Panc1 (cell line): ENCODE measurements around the gene DCAF6. TPM values are rescaled to one million over a fixed set of nuclear protein-coding genes. Genes with fewer than 3 reads are reported as not detected.

ENCODE experiments used
- ATAC-seq: fragments of 200-7000 bp; cut with Tn5 transposase; 2 replicates; pipeline ENCODE4 v1.9.1; 2020; ENCODE audit warnings: mild to moderate bottlenecking, moderate library complexity
- BruUV-seq: library from RNA; stranded (reverse); fragments of 400-500 nt; replicated peaks from 2 replicates; lab custom pipeline; 2021; lab: Mats Ljungman, UMichigan
- CTCF ChIA-PET: fragments of 300-600 bp; sonication (Branson Sonifier 250); formaldehyde crosslinking; loops from one replicate; lab custom pipeline; 2022; ENCODE audit warnings: antibody characterized with exemption; lab: Charles Lee
- POLR2A ChIA-PET: fragments of 300-600 bp; sonication (Branson Sonifier 250); formaldehyde crosslinking; loops from one replicate; lab custom pipeline; 2022; ENCODE audit warnings: antibody characterized with exemption; lab: Charles Lee
- DNase-seq: peaks from one replicate; pipeline ENCODE4 v3.0.0-alpha.2; 2010; ENCODE audit warnings: low read depth, low spot score
- H3K27ac ChIP-seq: 2 replicates; pipeline ENCODE4 v1.5.1; 2011; ENCODE audit warnings: mild to moderate bottlenecking, low read length, inconsistent platforms
- H3K27me3 ChIP-seq: fragments of 200-500 bp; sonication (Bioruptor generic); 2 replicates; pipeline ENCODE4 v1.6.0; 2014; ENCODE audit warnings: low read length, inconsistent platforms; ENCODE audit not compliant: control insufficient read depth, insufficient read depth
- H3K36me3 ChIP-seq: fragments of 200-500 bp; sonication (Bioruptor generic); 2 replicates; pipeline ENCODE4 v1.5.1; 2014; ENCODE audit warnings: inconsistent platforms, mild to moderate bottlenecking, low read length, moderate library complexity; ENCODE audit not compliant: control insufficient read depth, insufficient read depth
- H3K4me1 ChIP-seq: 2 replicates; pipeline ENCODE4 v1.5.1; 2011; ENCODE audit warnings: inconsistent platforms, mild to moderate bottlenecking, low read length, moderate library complexity; ENCODE audit not compliant: control insufficient read depth, insufficient read depth
- H3K4me3 ChIP-seq, 2 experiments: 2 replicates each; pipeline ENCODE4 v1.5.1; 2011 to 2012; ENCODE audit warnings: low read depth in 2 of 2, low read length in 2 of 2, mild to moderate bottlenecking in 2 of 2, inconsistent platforms in 1 of 2, moderate library complexity in 1 of 2
- H3K9me3 ChIP-seq: fragments of 200-500 bp; sonication (Bioruptor generic); 2 replicates; pipeline ENCODE4 v1.5.1; 2014; ENCODE audit warnings: low read depth, mild to moderate bottlenecking, inconsistent platforms, low read length, moderate library complexity; ENCODE audit not compliant: control insufficient read depth, insufficient read depth
- CTCF ChIP-seq: fragments of 450-650 bp; IDR thresholded peaks from 2 replicates; pipeline ENCODE4 v1.5.1; 2017; ENCODE audit warnings: mild to moderate bottlenecking
- POLR2AphosphoS5 ChIP-seq: IDR thresholded peaks from 2 replicates; pipeline ENCODE4 v1.6.1; 2012; ENCODE audit warnings: mild to moderate bottlenecking, low read depth, low read length, moderate library complexity
- REST ChIP-seq, 2 experiments: IDR thresholded peaks; 2 replicates each; pipeline ENCODE4 v1.6.1; 2011 to 2012; ENCODE audit warnings: low read depth in 2 of 2, control low read depth in 1 of 2, low read length in 1 of 2, mild to moderate bottlenecking in 1 of 2, moderate library complexity in 1 of 2; ENCODE audit not compliant: insufficient read depth in 1 of 2
- SIN3A ChIP-seq: IDR thresholded peaks from 2 replicates; pipeline ENCODE4 v1.6.1; 2012; ENCODE audit warnings: low read depth, mild to moderate bottlenecking, low read length, moderate library complexity, borderline replicate concordance; ENCODE audit not compliant: insufficient read depth
- TCF7L2 ChIP-seq: IDR thresholded peaks from 2 replicates; pipeline ENCODE4 v1.6.1; 2011; ENCODE audit warnings: mild to moderate bottlenecking, low read depth, low read length, inconsistent platforms
- in situ Hi-C: cut with HindIII; loops from 2 replicates; pipeline ENCODE4 v1.10.0; 2016; ENCODE audit warnings: low sequenced_read_pairs, low pct_unique_long_range_greater_than_20kb
- intact Hi-C: fragments of 100-400 bp; cut with micrococcal nuclease; formaldehyde crosslinking; loops from one replicate; pipeline ENCODE4 v1.10.0; 2022; ENCODE audit not compliant: unreplicated experiment
- microRNA-seq: library from miRNA; unstranded; fragments of <30 nt; microRNA quantifications from one replicate; pipeline ENCODE4 v1.1.0, GENCODE V29; 2020; ENCODE audit not compliant: unreplicated experiment
- total RNA-seq: library from RNA; stranded (reverse); gene quantifications from one replicate; pipeline ENCODE4 v1.2.1, GENCODE V29; 2021; ENCODE audit not compliant: unreplicated experiment

DCAF6 gene
- total RNA-seq, 1 experiment from 2014 or later: 67.7 TPM

- Histone ChIP-seq H3K9me3 (no peaks in the 10 kb centered on the region), H3K36me3 (no peaks in the 10 kb centered on the region), H3K27ac (no peak overlapping the region), H3K4me1 (no peaks in the 10 kb centered on the region), H3K4me3 (no peak overlapping the region), H3K27me3 (no peaks in the 10 kb centered on the region)
- CTCF ChIA-PET: no interaction called here
- no peak for ATAC-seq
- in situ Hi-C loops (no loop called here), intact Hi-C loops (no loop called here)
- TF ChIP-seq TCF7L2 (no peak), SIN3A (no peak), REST (IDR thresholded peaks at IDR 0.05; ENCODE audit: insufficient read depth in 1 of 2, low read depth in 2 of 2, low read length in 1 of 2) (no peak), CTCF (no peak), POLR2AphosphoS5 (no peak)
- no TSS peak for BruUV-seq
- no peak for DNase-seq
- POLR2A ChIA-PET: no interaction called here
Measured at GRCh38 chr1:168121401-168122011, 185.0 kb downstream of the DCAF6 start.

GRCh38 chr1:168125051-168125450 lies 188.6 kb downstream of the DCAF6 start:
- no peak for TF ChIP-seq POLR2AphosphoS5
- no TSS peak for BruUV-seq
- in situ Hi-C loops (no loop called here), intact Hi-C loops (no loop called here)
- no peaks in the 10 kb centered on the region for H3K36me3 ChIP-seq
- no peaks in the 10 kb centered on the region for H3K4me1 ChIP-seq
- H3K4me3 ChIP-seq: no peak overlapping the region
- DNase-seq: no peak
- CTCF ChIA-PET: interaction anchor here (0.5 kb wide), 1 partner anchor 15 kb away, joined by 3 read pairs; no protein-coding TSS in a partner anchor
- POLR2A ChIA-PET: no interaction called here
- H3K27me3 ChIP-seq: no peaks in the 10 kb centered on the region
- H3K27ac ChIP-seq: no peak overlapping the region
- ATAC-seq: no peak
- no peaks in the 10 kb centered on the region for H3K9me3 ChIP-seq

Small RNAs within 50 kb of the gene (microRNA-seq; reads per million reads assigned to microRNA genes)
- not detected for gene MIR1255B2

Other genes with a start within 250 kb of the DCAF6 start
- 72.0 TPM for gene MPZL1, start 214.7 kb upstream of the DCAF6 start, total RNA-seq
- 0.10 TPM for gene ADCY10, start 22.5 kb upstream of the DCAF6 start, total RNA-seq
- gene MPC2, start 389 bp downstream of the DCAF6 start, total RNA-seq: 71.7 TPM
- gene GPR161, start 200.2 kb downstream of the DCAF6 start, total RNA-seq: 2.4 TPM
- gene TIPRL, start 242.3 kb downstream of the DCAF6 start, total RNA-seq: 48.5 TPM